Middle frontal gyrus (tissue), 1 donor: ENCODE results near the gene REC114.
"Not testable (repeated sequence)": the region's sequence is repeated elsewhere in the genome, so short reads cannot be mapped to it uniquely, and the experiment has no call there.

ENCODE experiments used
- DNase-seq: peaks from one replicate; pipeline ENCODE4 v3.0.0-alpha.2; 2015; ENCODE audit warnings: low spot score; ENCODE audit errors: extremely low spot score

Gene REC114

DNA sequence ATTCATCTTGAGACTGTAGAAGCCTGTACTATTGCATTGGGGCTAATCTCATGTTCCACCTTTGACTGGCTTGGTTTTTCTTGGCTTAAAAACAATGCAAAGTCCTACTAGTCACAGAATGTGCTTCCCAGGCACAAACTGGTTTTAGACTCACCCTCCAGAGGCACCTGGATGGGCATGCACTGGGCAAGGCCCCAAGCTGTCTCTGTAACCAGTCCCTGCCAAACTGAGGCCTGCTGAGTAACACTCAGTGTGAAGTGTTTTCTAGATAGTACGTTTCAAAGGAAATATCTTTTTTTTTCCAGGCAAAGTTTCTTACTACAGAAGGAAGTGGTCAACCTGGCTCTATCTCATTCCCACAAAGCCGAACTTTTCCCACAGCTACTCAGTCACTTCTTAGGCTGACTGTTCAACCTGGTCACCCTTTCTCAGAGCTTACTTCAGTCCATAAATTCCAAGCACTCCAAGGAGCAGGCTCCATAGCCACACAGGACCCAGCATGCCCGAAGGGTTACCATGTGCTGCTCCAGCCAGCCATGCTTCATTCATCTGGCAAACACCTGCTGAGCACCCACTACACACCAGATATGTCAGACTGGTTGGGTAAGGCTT, 132.8 kb downstream of the REC114 start:
- no peak for DNase-seq

DNA sequence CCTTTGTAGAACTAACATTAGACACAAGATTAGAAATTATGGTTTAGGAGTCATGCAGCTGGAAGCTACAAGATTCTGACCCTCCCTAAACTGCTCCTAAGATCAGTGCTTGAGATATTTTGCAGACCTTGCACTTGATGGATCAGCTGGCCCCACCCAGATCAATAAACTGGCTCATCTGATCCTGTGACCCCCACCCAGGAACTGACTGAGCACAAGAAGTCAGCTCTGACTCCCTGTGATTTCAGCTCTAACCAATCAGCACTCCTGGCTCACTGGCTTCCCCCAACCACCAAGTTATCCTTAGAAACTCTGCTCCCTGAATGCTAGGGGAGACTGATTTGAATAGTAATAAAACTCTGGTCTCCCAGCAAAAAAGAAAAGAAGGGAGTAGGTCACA, 134.6 kb downstream of the REC114 start:
- not testable (repeated sequence) for DNase-seq

DNA sequence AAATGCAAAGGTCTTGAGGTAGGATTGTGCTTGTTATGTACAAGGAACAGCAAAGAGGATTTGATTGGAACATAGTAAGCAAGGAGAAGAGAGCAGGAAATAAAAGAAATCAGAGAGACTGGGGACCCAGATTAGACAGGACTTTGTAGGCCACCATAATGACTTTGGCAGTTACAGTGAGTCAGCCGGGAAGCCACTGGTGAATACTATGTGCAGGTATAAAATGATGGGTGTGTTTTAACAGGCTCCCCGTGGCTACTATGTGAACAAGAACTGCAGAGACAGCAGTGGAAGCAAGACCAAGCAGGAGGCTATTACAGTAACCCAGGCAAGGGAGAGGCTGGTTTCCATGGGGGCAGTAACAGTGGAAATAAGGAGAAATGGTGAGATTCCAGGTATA, 135.1 kb downstream of the REC114 start:
- DNase-seq: no peak

DNA sequence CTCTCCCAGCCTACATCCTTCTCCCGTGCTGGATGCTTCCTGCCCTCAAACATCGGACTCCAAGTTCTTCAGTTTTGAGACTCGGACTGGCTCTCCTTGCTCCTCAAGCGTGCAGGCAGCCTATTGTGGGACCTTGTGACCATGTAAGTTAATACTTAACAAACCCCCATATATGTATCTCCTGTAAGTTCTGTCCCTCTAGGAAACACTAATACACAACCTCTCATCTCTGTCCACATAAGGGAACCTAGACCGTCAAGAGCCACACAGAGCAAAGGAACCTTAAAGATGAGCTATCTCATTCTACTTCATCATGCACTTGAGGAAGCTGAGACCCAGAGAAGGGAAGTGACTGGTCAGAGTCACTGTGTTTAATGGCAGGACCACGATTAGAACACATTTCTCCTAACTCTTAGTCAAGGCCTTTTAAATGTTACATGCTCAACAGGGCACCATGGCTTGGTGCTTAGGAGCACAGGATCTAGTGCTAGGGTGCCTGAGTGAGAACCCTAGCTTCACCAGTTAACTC, 140.0 kb downstream of the REC114 start:
- no peak for DNase-seq

DNA sequence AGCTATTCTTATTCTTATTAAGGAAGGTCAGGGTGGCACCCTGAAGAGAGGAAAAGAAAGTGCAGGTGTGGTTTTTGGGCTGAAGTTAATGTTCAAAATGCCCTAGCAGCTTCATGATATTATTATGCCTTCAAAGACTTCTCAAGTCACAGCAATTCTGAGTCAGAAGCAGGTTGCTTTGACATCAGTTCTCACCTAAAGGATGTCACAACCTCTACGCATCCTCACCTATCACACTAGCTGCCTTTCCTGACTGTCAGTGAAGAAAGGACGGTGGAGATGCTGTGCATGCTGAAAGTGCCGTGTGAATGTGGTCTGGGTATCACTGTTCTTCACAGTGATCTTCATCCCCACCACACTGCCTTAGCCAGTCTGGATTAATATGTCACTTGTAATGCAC, 140.6 kb downstream of the REC114 start:
- no peak for DNase-seq

DNA sequence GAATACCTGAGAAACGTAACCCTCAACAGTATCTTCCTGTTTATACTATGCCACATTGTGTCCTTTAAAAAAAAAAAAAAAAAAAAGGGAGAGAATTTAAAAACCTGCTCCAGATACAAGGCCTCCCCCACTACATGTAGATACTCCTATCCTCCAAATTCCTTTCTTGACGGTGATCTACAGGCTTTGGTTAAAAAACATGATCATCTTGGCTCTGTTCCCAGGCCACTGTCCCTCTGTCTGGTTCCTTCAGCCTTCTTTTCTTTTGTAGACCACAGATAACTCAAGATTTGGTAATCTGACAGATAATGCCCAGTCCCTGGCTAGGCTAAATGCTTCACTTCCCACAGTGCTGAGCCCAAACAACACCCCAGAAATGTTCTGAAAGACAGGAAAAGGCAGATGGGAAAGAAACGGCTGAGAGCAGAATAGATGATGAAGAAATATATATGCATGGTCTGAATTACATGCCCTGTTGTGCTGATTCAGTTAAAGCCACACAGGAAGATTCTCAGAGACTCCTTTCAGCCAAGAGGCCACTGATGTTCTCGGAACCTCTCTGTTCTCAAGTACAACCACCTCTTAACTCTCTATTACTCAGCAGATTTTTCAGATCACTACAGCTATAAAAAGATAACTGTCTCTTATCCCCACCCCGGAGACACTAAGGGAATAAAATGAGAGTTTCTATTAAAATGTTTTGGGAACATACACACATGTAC, 141.9 kb downstream of the REC114 start:
- no peak for DNase-seq

DNA sequence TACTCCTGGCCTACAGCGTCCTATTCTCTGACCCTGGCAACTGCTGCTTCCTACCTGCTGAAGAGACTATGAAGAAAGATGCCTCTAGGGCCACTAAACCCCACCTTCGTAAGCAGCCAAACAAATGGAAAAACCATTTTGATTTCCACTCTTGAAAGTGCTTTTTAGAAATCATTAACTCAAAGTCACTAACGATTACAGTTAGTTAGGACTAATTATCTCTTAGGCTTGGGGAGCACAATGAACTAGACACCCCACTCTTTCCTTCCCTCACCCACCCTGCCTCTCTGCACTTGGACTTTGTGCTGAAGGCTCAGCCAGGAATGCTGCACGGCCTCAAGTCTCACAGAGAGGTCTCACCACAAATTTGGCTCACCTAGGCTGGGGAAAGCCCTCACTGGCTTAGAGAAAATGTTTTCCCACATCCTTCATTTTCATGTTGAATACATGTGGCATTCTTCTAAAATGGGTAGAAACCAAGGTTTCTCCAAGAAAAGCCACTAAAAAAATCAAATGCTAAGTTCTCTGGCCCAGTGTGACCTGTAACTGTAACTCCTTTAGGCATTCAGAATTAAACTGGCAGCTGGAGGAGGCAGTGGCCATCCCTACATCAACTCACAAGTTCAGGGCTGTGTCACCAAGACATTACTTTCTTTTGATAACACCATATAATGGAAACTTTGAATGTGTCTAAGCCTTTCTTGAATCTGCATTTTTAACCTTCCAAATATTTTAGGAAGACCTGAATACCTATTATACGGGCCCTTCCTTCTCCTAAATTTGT, 143.1 kb downstream of the REC114 start:
- no peak for DNase-seq

DNA sequence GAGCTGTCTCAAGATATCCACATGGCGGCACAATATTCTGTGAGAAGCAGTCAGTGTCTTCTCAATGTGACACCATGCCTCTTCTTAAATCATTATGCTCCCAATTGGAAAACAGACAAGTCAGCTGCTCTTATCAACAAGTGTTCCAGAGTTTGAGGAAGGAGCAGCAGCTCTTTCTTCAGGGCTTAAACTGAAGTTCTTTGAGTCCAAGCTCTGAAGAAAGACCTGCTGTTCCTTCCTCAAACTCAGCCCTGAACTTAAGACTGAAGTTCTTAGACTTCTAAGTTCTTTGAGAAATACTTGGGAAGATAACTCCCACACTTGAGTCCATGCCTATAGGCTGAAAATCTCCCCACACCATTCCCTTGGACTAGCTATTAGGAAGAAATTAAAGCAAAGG, 146.8 kb downstream of the REC114 start:
- DNase-seq: no peak

DNA sequence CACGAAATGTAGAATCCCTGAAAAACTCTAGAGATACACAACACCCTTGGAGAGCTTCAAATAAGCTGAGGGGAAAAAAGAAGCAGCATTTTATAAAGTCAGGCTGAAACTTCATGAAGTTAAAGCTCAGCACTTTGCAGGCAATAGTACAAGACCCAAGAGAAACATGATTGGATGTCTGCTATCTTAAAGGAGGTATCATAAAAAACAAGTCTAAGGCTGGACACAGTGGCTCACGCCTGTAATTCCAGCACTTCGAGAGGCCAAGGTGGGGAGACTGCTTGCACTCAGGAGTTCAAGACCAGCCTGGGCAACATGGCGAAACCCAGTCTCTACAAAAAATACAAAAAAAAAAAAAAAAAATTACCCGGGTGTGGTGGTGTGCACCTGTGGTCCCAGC, 147.3 kb downstream of the REC114 start:
- no peak for DNase-seq

DNA sequence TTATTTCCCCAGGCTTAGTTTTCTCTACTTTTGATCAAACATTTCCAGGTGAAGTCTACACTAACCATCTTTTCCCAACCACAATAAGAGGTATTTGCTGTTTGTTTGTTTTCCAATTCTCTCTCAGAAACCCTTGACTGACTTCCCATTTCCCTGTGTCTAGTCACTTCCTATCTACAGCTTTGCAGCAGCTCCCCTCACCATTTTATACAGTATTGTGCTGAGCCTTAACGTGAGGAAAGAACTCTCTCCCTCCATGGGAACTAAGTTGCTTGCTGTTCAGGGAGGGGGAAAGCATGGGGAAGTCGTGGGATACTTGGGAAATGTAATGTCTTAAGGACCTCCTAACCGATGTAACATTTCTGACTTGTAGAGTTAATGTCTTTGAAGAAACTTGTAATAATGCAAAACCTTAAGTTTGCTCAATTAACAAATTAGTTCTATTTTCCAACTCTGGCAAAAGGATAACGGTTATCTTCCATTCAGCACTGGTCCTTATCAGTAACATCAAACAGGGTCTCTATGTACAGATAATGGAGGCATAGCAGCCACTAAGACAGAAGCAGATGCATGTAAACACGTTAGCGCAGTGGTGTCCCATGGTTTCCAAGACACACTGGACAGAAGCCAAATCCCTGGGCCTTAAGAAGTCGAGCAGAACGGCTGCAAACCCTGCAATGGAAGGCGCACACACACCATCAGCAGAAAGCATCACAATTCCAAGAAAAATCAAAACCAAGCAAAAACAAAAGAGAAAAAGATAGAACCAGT, 150.5 kb downstream of the REC114 start:
- no peak for DNase-seq

DNA sequence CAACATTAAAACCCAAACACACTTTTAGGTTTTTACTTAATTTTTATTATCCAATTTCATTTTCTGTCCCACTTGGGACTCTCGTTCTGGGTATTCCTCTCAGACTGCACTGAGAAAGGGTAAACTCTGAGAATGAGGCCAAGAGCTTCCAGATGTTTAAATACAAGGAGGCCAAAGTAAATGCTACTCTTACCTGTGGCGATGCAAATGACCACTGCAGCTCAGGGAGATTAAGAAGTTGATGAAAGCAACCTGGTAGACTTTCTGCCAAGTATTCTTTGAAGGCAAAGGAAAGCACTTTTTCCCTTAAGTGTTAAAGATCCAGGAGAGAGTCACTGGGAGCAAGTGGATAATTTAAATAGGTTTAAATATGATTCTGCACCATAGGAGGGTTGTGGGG, 151.1 kb downstream of the REC114 start:
- no peak for DNase-seq

DNA sequence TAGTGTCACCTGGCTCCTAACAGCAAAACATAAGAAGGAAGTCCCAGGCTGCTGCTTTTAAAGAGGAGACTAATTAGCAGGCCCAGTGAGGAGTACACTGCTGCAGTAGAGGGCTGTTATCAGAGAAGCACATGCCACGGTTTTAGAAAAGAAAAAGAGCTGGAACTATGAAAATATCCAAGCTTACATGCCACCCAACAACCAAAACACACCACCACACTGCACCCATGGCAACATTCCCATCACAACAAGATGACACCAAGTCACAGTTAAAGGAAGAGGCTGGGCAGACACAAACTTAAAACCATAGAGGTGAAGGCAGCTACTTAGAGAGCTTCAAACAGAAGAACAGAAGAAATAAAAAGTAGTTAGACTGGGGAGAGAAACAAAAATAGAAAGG, 153.2 kb downstream of the REC114 start:
- no peak for DNase-seq

DNA sequence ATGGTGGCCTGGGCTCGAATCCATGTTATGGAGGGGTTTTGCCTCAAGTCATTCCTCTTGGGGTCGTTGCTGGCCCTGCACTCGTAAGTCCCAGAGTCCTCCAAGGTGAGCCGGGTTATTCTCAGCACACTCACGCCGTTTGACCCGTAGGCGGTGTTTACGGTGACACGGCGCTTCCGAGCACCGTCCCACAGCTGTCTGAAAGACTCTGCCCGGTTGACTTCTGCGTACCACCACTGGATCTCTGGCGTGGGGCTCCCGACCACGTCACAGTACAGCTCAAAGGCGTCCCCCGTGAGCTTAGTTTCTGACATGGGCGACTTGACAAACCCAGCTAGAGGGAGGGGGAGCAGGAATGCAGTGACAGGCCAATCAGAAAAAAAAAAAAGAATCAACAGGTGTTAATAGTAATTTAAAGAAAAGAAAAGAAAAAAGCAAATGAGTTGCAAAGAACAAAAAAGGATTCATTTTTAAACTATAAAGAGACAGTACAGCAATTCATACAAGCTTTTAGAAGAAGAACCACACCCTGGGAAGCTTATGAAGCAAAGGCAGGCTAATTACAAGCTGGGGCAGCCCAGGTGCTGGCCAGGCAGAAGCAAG, 154.2 kb downstream of the REC114 start:
- no peak for DNase-seq

DNA sequence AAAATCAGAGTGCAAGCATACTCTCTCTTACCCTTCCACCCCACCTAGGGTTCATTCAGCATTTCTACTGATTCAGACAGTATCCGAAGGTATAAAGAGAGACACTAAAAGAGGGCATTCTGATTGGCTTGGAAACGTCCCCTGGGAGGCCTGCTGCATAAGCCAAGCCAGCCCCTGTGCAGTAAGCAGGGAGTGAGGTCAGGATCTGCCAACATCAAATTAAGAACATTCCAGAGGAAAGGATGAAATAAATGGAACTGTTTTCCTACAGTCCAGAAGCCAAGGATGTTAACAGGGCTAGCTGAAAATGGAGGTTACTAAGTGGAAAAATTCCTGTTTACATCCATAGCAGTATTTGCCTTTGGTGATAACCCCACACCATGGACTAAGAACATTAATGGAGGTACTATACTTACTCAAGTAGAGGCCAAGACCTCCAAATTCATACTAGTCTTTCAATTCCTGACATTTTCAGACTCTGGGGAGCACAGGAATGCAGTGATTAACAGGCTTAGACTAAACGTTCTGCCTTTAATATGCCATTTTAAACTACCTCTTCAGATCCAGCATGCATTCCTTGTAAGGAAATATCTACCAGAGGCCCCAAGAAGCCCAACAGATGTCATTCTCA, 155.7 kb downstream of the REC114 start:
- DNase-seq: no peak

DNA sequence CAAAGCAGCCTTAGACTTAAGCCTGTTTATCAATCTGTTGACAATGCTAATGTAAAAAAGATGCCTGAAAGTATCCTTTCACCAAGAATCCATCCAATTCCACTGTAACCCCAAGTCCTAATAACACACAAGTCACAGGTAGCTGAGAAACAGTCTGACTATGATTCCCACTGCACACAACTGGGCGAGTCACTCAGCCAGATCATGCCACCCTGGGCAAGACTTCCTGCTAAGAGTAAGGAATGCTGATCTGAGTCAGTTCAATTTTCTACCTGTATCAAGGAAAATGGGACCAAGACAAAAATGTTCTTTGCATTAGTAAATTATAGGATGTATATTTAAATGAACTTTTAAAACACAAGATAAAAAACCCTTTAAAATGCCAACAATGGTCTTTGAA, 157.0 kb downstream of the REC114 start:
- no peak for DNase-seq

DNA sequence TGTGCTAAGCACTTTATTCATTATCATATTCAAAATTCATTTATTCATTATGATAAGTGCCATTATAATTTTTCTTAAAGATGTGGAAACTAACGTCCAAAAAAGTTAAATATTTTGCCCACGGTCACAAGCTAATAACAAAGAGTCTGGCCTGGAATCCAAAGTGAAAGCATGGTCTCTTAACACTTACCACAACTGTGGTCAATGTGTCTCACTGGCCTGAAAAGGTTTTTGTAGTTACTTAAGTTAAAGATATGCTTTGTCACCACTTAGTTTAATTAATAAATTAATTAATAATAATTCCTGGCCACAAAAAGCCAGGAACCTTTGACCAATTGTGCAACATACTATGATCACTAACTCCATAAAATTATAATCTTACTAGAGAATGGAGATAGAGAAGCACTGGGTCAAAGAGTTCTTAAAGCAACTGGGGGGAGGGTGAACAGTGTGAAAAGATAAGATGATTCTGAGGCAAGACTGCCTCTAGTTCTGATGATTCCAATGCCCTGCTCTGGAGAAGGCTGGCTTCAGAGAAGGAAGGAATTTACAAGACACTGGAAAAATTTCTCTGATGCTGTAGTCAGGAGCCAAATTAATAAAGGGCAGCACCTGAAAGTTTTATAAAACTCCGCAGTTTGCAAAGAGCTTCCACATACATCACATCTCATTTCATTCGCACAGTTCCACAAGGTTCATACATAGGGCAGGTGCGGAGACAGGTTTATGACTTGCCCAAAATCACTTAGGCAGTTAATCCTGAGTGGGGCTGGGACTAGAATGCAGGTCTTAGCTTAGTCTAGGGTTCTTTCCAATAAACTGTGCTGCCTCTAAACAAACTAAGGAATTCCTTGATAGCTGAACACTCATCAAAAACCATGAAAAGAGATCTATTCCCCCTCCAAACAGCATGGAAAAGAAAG, 157.7 kb downstream of the REC114 start:
- DNase-seq: no peak

DNA sequence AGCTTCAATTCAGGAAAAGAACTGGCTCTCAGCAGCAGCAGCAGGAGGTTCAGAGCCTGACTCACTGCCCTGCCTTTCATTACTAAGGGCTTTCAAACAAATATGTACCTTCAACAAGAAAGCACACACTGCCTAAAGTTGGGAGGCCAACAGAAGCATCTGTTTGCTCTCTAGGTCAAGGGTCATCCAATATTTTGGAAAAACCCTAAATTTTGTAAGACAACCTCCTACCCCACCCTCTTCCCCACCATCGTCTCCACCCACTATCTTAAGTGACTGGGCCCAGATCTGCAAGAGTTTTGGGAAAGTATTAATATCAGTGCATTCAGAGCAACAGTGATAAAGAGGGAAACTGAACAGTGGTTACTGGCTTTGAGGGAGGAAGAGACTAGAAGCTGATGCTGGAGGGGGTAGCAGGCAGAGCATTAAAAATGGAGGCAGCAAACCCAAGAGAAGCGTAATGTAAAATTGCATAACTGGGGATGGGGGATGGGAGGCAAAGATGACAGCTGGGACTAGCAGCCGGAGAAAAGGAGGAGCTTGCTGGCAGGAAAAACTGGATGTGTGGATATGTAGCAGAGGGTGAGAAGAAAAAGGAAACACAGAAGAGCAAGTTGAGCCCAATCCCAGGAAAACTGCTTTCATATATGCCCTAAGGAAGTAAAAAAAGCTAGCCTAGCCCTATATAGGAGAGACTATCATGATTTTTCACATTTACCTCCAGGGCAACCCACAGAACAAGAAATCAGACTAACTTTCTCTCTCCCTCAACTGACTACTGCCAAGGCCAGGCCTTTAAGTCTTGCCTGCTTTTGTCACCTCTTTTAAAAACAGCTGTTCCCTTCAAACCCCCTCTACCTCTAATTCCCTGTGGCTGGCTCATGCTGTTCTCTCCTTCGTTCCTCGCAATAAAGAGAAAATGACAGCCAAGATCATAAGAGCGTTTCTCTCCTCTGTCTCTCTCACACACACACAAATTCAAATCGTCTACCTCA, 158.8 kb downstream of the REC114 start:
- DNase-seq: peak; percentile 20

DNA sequence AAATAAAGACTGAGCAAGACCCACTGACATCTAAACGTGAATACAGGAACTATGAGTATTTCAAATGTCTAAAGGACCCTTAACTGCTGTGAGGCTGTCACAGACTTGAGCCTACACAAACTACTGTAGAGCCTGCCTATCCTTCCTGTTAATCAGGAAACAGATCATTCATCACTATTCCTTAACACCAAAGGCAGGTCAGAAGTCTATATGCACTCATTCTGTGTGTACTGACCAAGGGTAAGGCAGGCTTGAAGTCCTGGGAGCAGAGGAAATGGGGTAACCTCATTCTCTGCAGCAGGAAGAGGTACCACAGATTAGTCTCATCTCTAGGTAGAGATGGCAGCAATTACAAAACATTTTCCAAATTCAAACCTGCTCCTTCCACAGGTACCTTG, 159.5 kb downstream of the REC114 start:
- no peak for DNase-seq
